Neural cell (in vitro differentiated cells): ENCODE data around the gene PRDM1. TPM values are rescaled to one million over a fixed set of nuclear protein-coding genes. Genes with fewer than 3 reads are reported as not detected.

Source experiments
- H2AFZ ChIP-seq: fragments of 200-600, 300-800 bp; sonication (generic), shearing (Covaris generic); 2 replicates; pipeline ENCODE4 v1.6.0; 2014; ENCODE audit warnings: low read depth, mild to moderate bottlenecking, antibody characterized with exemption, low read length, moderate library complexity
- H3F3A ChIP-seq: fragments of 200-600 bp; shearing (Covaris generic); 2 replicates; pipeline ENCODE4 v1.6.1; 2016; ENCODE audit warnings: mild to moderate bottlenecking, moderate library complexity, mixed read lengths, antibody characterized with exemption, low read length; ENCODE audit not compliant: insufficient read depth, poor library complexity, severe bottlenecking
- H3K27ac ChIP-seq: fragments of 200-600, 300-800 bp; sonication (generic), shearing (Covaris generic); 2 replicates; pipeline ENCODE4 v1.5.1; 2014; ENCODE audit warnings: mild to moderate bottlenecking, low read length, moderate library complexity
- H3K27me3 ChIP-seq: fragments of 300-800, 200-600 bp; sonication (generic), shearing (Covaris generic); 2 replicates; pipeline ENCODE4 v1.6.0; 2014; ENCODE audit warnings: mild to moderate bottlenecking, low read depth, low read length, moderate library complexity; ENCODE audit not compliant: insufficient read depth
- H3K36me3 ChIP-seq: fragments of 300-800, 200-600 bp; sonication (generic), shearing (Covaris generic); 2 replicates; pipeline ENCODE4 v1.5.1; 2014; ENCODE audit warnings: mild to moderate bottlenecking, antibody characterized with exemption, low read length, moderate library complexity; ENCODE audit not compliant: insufficient read depth
- H3K4me2 ChIP-seq: fragments of 300-800, 200-600 bp; sonication (generic), shearing (Covaris generic); 2 replicates; pipeline ENCODE4 v1.6.0; 2014; ENCODE audit warnings: mild to moderate bottlenecking, low read length
- H3K4me3 ChIP-seq: fragments of 300-800, 200-600 bp; sonication (generic), shearing (Covaris generic); 2 replicates; pipeline ENCODE4 v1.5.1; 2014; ENCODE audit warnings: mild to moderate bottlenecking, low read length, moderate library complexity
- H3K79me2 ChIP-seq: fragments of 200-600 bp; shearing (Covaris generic); replicated peaks from 2 replicates; pipeline ENCODE4 v1.6.0; 2014; ENCODE audit warnings: mild to moderate bottlenecking, low read length, moderate library complexity; ENCODE audit not compliant: insufficient read depth
- H3K9ac ChIP-seq: fragments of 300-800, 200-600 bp; sonication (generic), shearing (Covaris generic); 2 replicates; pipeline ENCODE4 v1.6.1; 2016; ENCODE audit warnings: mild to moderate bottlenecking, low read length, mixed read lengths
- H3K9me2 ChIP-seq: fragments of 200-600 bp; shearing (Covaris generic); 2 replicates; pipeline ENCODE4 v1.6.1; 2016; ENCODE audit warnings: mild to moderate bottlenecking, low read length, mixed read lengths; ENCODE audit not compliant: insufficient read depth
- H3K9me3 ChIP-seq: fragments of 200-600, 300-800 bp; sonication (generic), shearing (Covaris generic); 2 replicates; pipeline ENCODE4 v1.6.1; 2016; ENCODE audit warnings: mild to moderate bottlenecking, mixed run types, low read length, moderate library complexity, mixed read lengths
- H4K20me1 ChIP-seq: fragments of 200-600 bp; shearing (Covaris generic); 2 replicates; pipeline ENCODE4 v1.6.1; 2016; ENCODE audit warnings: mild to moderate bottlenecking, mixed run types; ENCODE audit not compliant: insufficient read depth
- EP300 ChIP-seq: fragments of 450-650 bp; conservative IDR thresholded peaks from 2 replicates; pipeline ENCODE4 v1.6.1; 2014; ENCODE audit warnings: antibody characterized with exemption, mild to moderate bottlenecking, moderate library complexity; ENCODE audit not compliant: poor library complexity, severe bottlenecking
- EZH2 ChIP-seq: fragments of 200-600, 300-800 bp; shearing (Covaris generic), sonication (generic); IDR thresholded peaks from 2 replicates; pipeline ENCODE4 v1.6.1; 2014; ENCODE audit warnings: antibody characterized with exemption, low read length, borderline replicate concordance, mild to moderate bottlenecking; ENCODE audit not compliant: insufficient read depth, poor library complexity, severe bottlenecking
- MXI1 ChIP-seq: fragments of 450-650 bp; conservative IDR thresholded peaks from 2 replicates; pipeline ENCODE4 v1.6.1; 2014; ENCODE audit warnings: antibody characterized with exemption, mild to moderate bottlenecking; ENCODE audit not compliant: poor library complexity, severe bottlenecking
- POLR2AphosphoS5 ChIP-seq: IDR thresholded peaks from 2 replicates; pipeline ENCODE4 v1.6.1; 2012
- RAD21 ChIP-seq: fragments of 450-650 bp; conservative IDR thresholded peaks from 2 replicates; pipeline ENCODE4 v1.6.1; 2014; ENCODE audit warnings: antibody characterized with exemption, mild to moderate bottlenecking, moderate library complexity
- SMC3 ChIP-seq: fragments of 450-650 bp; conservative IDR thresholded peaks from 2 replicates; pipeline ENCODE4 v1.6.1; 2014; ENCODE audit warnings: antibody characterized with exemption, mild to moderate bottlenecking, moderate library complexity; ENCODE audit not compliant: poor library complexity
- TAF1 ChIP-seq: IDR thresholded peaks from 2 replicates; pipeline ENCODE4 v1.6.1; 2012; ENCODE audit warnings: low read depth
- polyA plus RNA-seq: library from polyadenylated mRNA; depleted of rRNA; stranded (reverse); fragments of >200 nt; gene quantifications from 2 replicates; pipeline ENCODE4 v1.2.3, GENCODE V29; 2014
- TF ChIP-seq, protein P1 (sequence below): fragments of 450-650 bp; IDR thresholded peaks from 2 replicates; pipeline ENCODE4 v1.5.1; 2014; ENCODE audit warnings: antibody characterized with exemption, mild to moderate bottlenecking, moderate library complexity; ENCODE audit not compliant: poor library complexity, severe bottlenecking
- TF ChIP-seq, protein P2 (sequence below): IDR thresholded peaks from 2 replicates; pipeline ENCODE4 v1.6.1; 2012; ENCODE audit warnings: borderline replicate concordance

Gene PRDM1
- polyA plus RNA-seq, 1 donor from 2014 or later: 0.09 TPM

DNA sequence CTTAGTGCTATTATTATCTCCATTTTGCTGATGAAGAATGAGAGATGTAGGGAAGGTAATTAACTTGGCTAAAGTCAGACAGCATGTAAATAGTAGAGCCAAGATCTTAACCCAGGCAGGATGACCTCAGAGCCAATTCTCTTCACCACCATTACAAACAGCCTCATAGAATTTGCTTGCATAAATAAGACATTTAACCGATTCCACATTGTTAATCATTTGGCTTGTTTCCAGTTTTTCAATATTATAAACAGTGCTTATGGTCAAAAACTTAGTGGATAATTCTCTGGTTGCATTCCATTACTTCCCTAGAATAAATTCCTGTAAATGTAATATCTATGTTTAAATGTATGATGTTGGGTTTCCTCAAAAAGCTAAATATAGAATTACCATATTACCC lies 19.1 kb upstream of the PRDM1 start:
- H3K9me3 ChIP-seq: no peaks in the 10 kb centered on the region
- no peaks in the 10 kb centered on the region for H3K36me3 ChIP-seq
- H3K4me3 ChIP-seq: no peak overlapping the region
- no peak overlapping the region for H3K9ac ChIP-seq
- H3K27me3 ChIP-seq: no peaks in the 10 kb centered on the region
- TF ChIP-seq RAD21 (no peak), EP300 (no peak), TAF1 (no peak), MXI1 (no peak), POLR2AphosphoS5 (no peak), EZH2 (no peak), SMC3 (no peak)
- TF ChIP-seq, protein P1, sequence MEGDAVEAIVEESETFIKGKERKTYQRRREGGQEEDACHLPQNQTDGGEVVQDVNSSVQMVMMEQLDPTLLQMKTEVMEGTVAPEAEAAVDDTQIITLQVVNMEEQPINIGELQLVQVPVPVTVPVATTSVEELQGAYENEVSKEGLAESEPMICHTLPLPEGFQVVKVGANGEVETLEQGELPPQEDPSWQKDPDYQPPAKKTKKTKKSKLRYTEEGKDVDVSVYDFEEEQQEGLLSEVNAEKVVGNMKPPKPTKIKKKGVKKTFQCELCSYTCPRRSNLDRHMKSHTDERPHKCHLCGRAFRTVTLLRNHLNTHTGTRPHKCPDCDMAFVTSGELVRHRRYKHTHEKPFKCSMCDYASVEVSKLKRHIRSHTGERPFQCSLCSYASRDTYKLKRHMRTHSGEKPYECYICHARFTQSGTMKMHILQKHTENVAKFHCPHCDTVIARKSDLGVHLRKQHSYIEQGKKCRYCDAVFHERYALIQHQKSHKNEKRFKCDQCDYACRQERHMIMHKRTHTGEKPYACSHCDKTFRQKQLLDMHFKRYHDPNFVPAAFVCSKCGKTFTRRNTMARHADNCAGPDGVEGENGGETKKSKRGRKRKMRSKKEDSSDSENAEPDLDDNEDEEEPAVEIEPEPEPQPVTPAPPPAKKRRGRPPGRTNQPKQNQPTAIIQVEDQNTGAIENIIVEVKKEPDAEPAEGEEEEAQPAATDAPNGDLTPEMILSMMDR: no peak
- TF ChIP-seq, protein P2, sequence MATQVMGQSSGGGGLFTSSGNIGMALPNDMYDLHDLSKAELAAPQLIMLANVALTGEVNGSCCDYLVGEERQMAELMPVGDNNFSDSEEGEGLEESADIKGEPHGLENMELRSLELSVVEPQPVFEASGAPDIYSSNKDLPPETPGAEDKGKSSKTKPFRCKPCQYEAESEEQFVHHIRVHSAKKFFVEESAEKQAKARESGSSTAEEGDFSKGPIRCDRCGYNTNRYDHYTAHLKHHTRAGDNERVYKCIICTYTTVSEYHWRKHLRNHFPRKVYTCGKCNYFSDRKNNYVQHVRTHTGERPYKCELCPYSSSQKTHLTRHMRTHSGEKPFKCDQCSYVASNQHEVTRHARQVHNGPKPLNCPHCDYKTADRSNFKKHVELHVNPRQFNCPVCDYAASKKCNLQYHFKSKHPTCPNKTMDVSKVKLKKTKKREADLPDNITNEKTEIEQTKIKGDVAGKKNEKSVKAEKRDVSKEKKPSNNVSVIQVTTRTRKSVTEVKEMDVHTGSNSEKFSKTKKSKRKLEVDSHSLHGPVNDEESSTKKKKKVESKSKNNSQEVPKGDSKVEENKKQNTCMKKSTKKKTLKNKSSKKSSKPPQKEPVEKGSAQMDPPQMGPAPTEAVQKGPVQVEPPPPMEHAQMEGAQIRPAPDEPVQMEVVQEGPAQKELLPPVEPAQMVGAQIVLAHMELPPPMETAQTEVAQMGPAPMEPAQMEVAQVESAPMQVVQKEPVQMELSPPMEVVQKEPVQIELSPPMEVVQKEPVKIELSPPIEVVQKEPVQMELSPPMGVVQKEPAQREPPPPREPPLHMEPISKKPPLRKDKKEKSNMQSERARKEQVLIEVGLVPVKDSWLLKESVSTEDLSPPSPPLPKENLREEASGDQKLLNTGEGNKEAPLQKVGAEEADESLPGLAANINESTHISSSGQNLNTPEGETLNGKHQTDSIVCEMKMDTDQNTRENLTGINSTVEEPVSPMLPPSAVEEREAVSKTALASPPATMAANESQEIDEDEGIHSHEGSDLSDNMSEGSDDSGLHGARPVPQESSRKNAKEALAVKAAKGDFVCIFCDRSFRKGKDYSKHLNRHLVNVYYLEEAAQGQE: no peak
- no peaks in the 10 kb centered on the region for H3K79me2 ChIP-seq
- H4K20me1 ChIP-seq: no peaks in the 10 kb centered on the region
- H2AFZ ChIP-seq: no peak overlapping the region
- H3F3A ChIP-seq: no peaks in the 10 kb centered on the region
- H3K9me2 ChIP-seq: no peaks in the 10 kb centered on the region
- H3K27ac ChIP-seq: no peak overlapping the region
- no peak overlapping the region for H3K4me2 ChIP-seq

DNA sequence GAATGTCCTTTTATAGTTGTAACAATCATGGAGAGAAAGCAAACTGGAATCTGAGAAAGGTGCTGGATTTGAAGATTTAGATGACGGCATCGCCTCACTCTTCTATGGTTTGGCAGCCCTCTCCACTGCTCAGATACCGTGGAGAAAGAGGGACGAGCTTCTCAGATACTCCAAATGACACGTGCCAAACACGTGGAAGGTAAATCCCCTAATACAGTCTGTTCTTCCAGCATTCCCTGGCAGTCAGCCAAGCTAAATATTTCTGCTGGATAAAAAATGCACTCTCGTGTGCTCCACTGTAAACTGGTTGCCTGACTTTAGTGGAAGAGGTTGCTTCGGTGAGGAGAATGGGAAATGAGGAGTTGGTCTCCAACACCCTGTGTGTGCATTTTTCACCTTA lies 16.7 kb upstream of the PRDM1 start:
- Histone ChIP-seq H2AFZ (no peak overlapping the region), H3K4me3 (no peak overlapping the region), H3K27me3 (no peaks in the 10 kb centered on the region), H4K20me1 (no peaks in the 10 kb centered on the region), H3K4me2 (no peak overlapping the region), H3K9me3 (no peaks in the 10 kb centered on the region), H3F3A (no peaks in the 10 kb centered on the region), H3K27ac (no peak overlapping the region), H3K79me2 (no peaks in the 10 kb centered on the region), H3K9ac (no peak overlapping the region), H3K36me3 (no peaks in the 10 kb centered on the region), H3K9me2 (no peaks in the 10 kb centered on the region)
- TF ChIP-seq EP300: no peak
- no peak for TF ChIP-seq EZH2
- no peak for TF ChIP-seq TAF1
- TF ChIP-seq, protein P2: no peak
- no peak for TF ChIP-seq POLR2AphosphoS5
- TF ChIP-seq MXI1: no peak
- TF ChIP-seq SMC3: no peak
- TF ChIP-seq RAD21: no peak
- TF ChIP-seq, protein P1: no peak
